GM12801 (cell line): ENCODE measurements around the gene PDS5A.

Experiments used
- TF ChIP-seq, protein P1 (sequence below): IDR thresholded peaks from one replicate; pipeline ENCODE4 v1.5.1; 2011; ENCODE audit warnings: control low read depth; ENCODE audit not compliant: insufficient read length; ENCODE audit errors: extremely low read depth

PDS5A gene

DNA sequence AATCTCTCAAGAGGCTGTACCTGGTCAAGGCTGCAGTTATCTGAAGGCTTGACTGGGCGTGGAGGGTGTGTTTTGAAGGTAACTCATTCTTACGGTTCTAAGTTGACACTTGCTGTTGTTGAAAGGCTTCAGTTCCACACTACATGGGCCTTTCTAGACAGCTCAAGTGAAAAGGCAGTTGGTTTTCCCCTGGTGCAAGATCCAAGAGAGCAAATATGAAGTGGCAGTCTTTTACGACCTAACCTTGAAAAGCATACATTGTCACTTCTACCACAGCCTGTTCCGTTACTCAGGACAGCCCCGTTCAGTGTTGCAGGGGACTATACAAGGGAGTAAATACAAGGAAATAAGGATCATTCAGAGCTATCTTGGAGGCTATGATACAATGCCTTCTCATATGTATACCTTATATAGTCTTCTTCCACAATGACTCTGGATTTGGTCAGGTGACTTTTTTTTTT, 46.2 kb downstream of the PDS5A start:
- TF ChIP-seq, protein P1, sequence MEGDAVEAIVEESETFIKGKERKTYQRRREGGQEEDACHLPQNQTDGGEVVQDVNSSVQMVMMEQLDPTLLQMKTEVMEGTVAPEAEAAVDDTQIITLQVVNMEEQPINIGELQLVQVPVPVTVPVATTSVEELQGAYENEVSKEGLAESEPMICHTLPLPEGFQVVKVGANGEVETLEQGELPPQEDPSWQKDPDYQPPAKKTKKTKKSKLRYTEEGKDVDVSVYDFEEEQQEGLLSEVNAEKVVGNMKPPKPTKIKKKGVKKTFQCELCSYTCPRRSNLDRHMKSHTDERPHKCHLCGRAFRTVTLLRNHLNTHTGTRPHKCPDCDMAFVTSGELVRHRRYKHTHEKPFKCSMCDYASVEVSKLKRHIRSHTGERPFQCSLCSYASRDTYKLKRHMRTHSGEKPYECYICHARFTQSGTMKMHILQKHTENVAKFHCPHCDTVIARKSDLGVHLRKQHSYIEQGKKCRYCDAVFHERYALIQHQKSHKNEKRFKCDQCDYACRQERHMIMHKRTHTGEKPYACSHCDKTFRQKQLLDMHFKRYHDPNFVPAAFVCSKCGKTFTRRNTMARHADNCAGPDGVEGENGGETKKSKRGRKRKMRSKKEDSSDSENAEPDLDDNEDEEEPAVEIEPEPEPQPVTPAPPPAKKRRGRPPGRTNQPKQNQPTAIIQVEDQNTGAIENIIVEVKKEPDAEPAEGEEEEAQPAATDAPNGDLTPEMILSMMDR, result no peak

DNA sequence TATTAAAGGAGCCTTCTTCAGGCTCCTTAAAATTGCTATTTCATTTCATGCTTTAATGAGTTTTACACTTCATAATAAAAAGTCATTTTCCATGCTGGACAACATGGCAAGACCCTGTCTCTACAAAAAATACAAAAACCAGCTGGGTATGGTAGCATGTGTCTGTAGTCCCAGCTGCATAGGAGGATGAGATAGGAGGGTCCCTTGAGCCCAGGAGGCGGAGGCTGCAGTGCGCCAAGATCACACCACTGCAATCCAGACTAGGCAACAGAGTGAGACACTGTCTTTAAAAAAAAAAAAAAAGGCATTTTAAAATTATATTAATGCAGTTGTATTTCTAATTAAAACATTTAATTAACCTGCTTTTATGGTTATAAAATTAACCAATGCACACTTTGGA, 49.2 kb downstream of the PDS5A start:
- TF ChIP-seq, protein P1, result no peak

DNA sequence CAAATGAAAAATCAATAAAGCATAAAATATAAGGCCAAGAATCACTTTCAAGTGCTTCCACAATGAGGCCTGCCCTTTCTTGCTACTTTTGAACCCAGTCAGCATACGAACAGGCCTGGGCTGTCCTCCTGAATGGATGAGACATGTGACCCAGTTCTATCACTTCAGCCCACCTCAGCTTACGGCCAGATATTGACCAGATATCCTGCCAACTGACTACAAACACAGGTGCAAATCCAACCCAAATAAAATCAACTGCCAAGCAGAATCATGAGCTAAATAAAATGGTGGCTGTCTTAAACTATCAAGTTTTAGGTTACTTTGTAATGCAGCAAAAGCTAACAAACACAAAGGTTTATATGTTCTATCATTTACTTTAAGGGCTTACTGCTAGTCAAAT, 53.7 kb downstream of the PDS5A start:
- TF ChIP-seq, protein P1, result no peak

DNA sequence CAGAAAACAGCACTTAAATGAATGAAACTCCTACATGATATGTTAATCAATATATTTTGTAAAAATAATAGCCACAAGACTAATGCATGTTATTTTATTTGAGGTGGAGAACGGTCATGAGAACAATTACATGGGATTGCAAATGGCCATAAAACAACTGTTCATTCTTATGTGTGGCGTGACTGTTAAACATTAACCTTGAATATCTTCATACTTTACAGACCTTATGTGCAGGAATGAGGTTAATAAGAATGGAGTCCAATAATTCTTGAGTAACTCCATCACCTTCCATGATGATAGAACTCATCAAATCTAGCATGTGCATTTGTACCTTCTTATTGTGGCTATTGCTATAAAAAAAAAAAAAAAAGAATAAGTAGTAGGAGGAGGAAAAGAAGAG, 55.3 kb downstream of the PDS5A start:
- TF ChIP-seq, protein P1, result no peak

DNA sequence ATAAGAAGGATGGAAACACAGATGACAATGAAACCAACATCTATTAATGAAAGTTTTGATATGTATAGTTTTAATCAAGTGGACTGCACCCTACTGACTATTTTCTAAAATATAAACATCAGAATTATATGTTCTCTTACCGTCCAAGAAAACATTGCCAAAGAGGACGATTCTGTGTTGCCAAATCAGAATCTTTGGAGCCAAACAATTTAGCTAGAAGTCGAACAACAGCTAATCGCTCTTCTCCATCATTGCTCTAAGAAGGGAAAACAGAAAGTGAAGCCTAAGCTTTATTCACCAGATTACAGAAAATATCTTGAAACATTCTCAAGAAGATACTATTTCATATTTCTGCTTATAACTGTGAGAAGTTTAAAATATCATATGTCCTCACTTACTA, 64.2 kb downstream of the PDS5A start:
- TF ChIP-seq, protein P1, result no peak

DNA sequence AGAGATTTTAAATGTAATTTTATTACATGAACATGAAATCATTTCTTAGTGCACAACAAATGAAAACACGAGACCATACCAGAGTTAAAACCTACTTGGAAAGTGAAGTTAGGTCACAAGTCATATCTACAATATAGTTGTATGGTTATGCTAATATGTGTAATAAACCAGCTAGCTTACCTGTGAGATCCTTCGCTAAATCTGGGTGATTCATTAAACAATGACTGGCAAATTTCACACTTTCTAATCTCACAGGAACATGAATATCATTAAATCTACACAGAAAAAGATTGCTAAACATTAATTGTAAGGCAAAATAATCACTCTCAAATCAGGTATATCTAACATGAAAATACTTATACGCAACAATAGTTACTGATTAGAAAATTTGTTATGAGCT, 67.6 kb downstream of the PDS5A start:
- TF ChIP-seq, protein P1, result no peak

DNA sequence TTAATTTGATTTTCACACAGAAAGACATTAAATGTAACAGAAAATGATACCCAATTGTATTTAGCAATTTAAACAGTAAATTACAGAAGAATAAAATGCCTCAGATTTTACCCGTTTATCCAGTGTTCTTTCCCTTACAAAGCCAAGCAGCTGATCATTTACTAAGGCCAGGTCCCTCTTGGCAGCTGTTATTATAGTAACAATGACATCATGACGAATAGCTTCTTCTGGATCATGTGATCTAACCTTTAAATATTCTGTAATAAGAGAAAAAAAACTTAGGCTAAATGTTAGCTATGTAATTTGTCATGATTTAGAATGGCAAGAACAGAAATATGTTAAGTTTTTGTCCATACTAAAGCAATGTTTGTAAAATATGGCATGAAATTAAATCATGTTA, 69.4 kb downstream of the PDS5A start:
- TF ChIP-seq, protein P1, result no peak

DNA sequence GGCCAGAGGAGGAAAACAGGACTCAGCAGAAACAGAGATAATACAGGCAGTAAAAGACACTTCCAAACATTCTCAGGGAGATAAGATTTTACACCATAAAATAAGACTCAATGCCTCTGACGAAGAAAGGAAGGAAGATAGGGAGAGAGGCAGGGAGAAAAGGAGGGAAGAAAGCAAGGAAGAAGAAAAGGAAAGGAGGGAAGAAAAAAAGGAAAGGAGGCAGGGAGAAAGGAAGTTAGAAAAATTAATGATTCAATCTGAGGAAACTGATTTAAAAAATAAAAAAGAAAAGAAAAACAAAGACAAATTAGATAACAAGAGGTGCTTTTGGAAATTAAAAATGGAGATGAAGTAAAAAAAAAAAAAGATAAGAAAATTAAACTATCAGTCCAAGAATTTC, 72.1 kb downstream of the PDS5A start:
- TF ChIP-seq, protein P1, result no peak
